Sigmoid colon (tissue), 7 donors: ENCODE data around the gene ITPRIP. TPM values are rescaled to one million over a fixed set of nuclear protein-coding genes. Genes with fewer than 3 reads are reported as not detected.
A peak's percentile ranks its signal among the peaks of the same experiment; 100 is the strongest.

Source experiments
- DNase-seq: peaks from one replicate; pipeline ENCODE4 v3.0.0-alpha.2; 2019
- H3K27ac ChIP-seq, 4 donors: fragments of 200-600 bp; sonication (generic); one replicate each; pipeline ENCODE4 v1.5.1; 2016 to 2019; ENCODE audit warnings: mild to moderate bottlenecking in 1 of 4
- H3K27me3 ChIP-seq, 3 donors: fragments of 200-600 bp; sonication (generic); one replicate each; pipeline ENCODE4 v1.5.1; 2019; ENCODE audit warnings: mild to moderate bottlenecking in 1 of 3
- H3K36me3 ChIP-seq, 4 donors: fragments of 200-600 bp; sonication (generic); one replicate each; pipeline ENCODE4 v1.5.1; 2016 to 2019
- H3K4me1 ChIP-seq, 4 donors: fragments of 200-600 bp; sonication (generic); one replicate each; pipeline ENCODE4 v1.5.1; 2017 to 2019
- H3K4me3 ChIP-seq, 4 donors: fragments of 200-600 bp; sonication (generic); one replicate each; pipeline ENCODE4 v1.5.1; 2017 to 2019; ENCODE audit warnings: mild to moderate bottlenecking in 2 of 4, moderate library complexity in 1 of 4
- H3K9me3 ChIP-seq, 4 donors: fragments of 200-600 bp in 3 of 4; sonication (generic) in 3 of 4; one replicate each; pipeline versions ENCODE4 v1.5.1 to v1.6.1; 2013 to 2019
- EP300 ChIP-seq, 4 donors: sonication (generic); formaldehyde crosslinking; IDR thresholded peaks; one replicate each; pipeline ENCODE4 v1.6.1; 2017; ENCODE audit warnings: antibody characterized with exemption in 4 of 4
- POLR2A ChIP-seq, 2 donors: fragments of 450-650 bp; IDR thresholded peaks; one replicate each; pipeline ENCODE4 v1.6.1; 2016; ENCODE audit warnings: antibody characterized with exemption in 2 of 2, mild to moderate bottlenecking in 2 of 2, moderate library complexity in 2 of 2
- POLR2AphosphoS5 ChIP-seq, 4 donors: sonication (generic); formaldehyde crosslinking; IDR thresholded peaks; one replicate each; pipeline ENCODE4 v1.6.1; 2017; ENCODE audit warnings: antibody characterized with exemption in 4 of 4
- WGBS, 2 donors: extraction: QIAGEN DNeasy Blood & Tissue Kit; methylation state at CpG; one replicate each; pipeline ENCODE4 v1.1.7; 2013; 5-methylcytosine and 5-hydroxymethylcytosine counted together
- intact Hi-C: fragments of 100-400 bp; cut with DNase I; formaldehyde crosslinking; loops from one replicate; pipeline ENCODE4 v1.15.1; 2023
- polyA plus RNA-seq, 3 donors: library from polyadenylated mRNA; stranded (reverse); fragments of 200-250 nt; gene quantifications; one replicate each; pipeline ENCODE4 v1.2.3, GENCODE V29; 2013
- total RNA-seq, 4 donors: library from RNA; depleted of rRNA; stranded (reverse); fragments of >200 nt; gene quantifications; one replicate each; pipeline ENCODE4 v1.1.0, GENCODE V29; 2016
- TF ChIP-seq, protein P1 (sequence below), 4 experiments: fragments of 450-650 bp in 3 of 4; fragments of 200-600 bp in 1 of 4; IDR thresholded peaks; one replicate each; pipeline ENCODE4 v1.5.1; 2016 to 2019; ENCODE audit warnings: antibody characterized with exemption in 4 of 4, mild to moderate bottlenecking in 3 of 4, moderate library complexity in 2 of 4
- donor health status: healthy with polysubstance abuse.
- donor health status: Bipolar disorder and iron deficiency.
- donor health status: healthy.

The ITPRIP gene
- 10 to 100 TPM; 11.4 to 22.4 (median 15.3) TPM for total RNA-seq
- 1 to 10 TPM; 1.2 to 8.6 (median 1.6) TPM for polyA plus RNA-seq

DNA sequence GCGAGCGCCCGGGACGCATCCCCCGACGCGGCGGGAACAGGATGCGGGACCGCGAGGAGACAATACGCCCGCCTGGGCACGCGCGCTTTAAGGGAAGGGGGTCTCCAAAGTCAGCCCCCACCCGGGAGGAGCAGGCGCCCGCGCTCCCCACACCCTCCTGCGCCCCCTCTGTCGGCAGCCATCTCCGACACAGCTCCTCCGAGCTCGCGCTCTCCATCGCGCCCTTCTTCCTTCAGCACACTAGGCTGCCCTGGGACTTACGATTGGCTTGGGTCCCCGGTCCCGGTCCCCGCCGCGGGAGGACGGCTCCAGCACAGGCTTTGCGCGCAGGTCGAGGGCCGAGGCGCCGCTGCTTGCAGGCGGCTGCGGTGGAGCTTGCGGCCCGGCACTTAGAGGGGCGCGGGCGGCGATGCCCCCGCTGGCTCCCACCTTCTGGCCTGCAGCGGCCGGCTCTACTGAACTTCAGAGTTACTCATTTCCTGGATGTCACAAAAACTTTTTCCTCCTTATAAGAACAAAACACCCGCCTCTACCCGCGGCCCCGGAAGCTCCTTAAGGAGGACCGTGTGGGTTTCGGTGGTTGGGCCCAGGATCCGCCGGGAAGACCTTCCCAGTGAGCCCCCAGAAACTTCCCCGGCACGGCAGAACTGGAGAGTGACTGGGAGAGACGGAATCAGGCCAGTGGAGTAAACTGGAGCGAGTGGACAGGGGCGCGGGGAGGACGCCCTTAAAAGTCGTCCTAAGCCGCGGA lies at the start of gene ITPRIP:
TSS of gene ITPRIP (minus strand) at position 481 of the 751 bp plus-strand sequence. CDS start 22,414 bp downstream, outside the sequence.
- DNase-seq: peak; percentile 93
- H3K27ac ChIP-seq: peak within 1 kb of the TSS; percentile 97 to 99 (median 98)
- no peaks in the 10 kb centered on the region for H3K9me3 ChIP-seq
- no peaks in the 10 kb centered on the region for H3K27me3 ChIP-seq
- peak within 1 kb of the TSS; percentile 74 to 98 (median 92) for H3K4me3 ChIP-seq
- intact Hi-C loops: loop anchor here (10.0 kb wide), 1 partner anchor 453 kb away; no protein-coding TSS in a partner anchor
- no peaks in the 10 kb centered on the region for H3K36me3 ChIP-seq
- TF ChIP-seq, protein P1, sequence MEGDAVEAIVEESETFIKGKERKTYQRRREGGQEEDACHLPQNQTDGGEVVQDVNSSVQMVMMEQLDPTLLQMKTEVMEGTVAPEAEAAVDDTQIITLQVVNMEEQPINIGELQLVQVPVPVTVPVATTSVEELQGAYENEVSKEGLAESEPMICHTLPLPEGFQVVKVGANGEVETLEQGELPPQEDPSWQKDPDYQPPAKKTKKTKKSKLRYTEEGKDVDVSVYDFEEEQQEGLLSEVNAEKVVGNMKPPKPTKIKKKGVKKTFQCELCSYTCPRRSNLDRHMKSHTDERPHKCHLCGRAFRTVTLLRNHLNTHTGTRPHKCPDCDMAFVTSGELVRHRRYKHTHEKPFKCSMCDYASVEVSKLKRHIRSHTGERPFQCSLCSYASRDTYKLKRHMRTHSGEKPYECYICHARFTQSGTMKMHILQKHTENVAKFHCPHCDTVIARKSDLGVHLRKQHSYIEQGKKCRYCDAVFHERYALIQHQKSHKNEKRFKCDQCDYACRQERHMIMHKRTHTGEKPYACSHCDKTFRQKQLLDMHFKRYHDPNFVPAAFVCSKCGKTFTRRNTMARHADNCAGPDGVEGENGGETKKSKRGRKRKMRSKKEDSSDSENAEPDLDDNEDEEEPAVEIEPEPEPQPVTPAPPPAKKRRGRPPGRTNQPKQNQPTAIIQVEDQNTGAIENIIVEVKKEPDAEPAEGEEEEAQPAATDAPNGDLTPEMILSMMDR (IDR thresholded peaks at IDR 0.05): no peak
- TF ChIP-seq POLR2AphosphoS5 (IDR thresholded peaks at IDR 0.05) (peak; percentile 87 to 97 (median 92)), POLR2A (IDR thresholded peaks at IDR 0.05) (peak; percentile 89 to 94)
- 0% methylated on average over 70 of the region's 70 CpGs for WGBS, 2 donors
- H3K4me1 ChIP-seq: peaks cover 0 to 58% (median 51%) of the 10 kb centered on the region in 4 donors

GRCh38 chr10:104387130-104387888 lies 49.0 kb upstream of the ITPRIP start:
- no peak for DNase-seq
- Histone ChIP-seq H3K27ac (no peak overlapping the region), H3K9me3 (no peaks in the 10 kb centered on the region), H3K27me3 (no peaks in the 10 kb centered on the region), H3K4me1 (no peaks in the 10 kb centered on the region), H3K4me3 (no peak overlapping the region), H3K36me3 (no peaks in the 10 kb centered on the region)
- 65 to 69% methylated on average over 6 of the region's 6 CpGs for WGBS, 2 donors
- TF ChIP-seq, protein P1 (IDR thresholded peaks at IDR 0.05): no peak
- TF ChIP-seq POLR2AphosphoS5 (IDR thresholded peaks at IDR 0.05): no peak
- no peak for TF ChIP-seq POLR2A (IDR thresholded peaks at IDR 0.05)
- no peak for TF ChIP-seq EP300 (IDR thresholded peaks at IDR 0.05)
- intact Hi-C loops: no loop called here

DNA sequence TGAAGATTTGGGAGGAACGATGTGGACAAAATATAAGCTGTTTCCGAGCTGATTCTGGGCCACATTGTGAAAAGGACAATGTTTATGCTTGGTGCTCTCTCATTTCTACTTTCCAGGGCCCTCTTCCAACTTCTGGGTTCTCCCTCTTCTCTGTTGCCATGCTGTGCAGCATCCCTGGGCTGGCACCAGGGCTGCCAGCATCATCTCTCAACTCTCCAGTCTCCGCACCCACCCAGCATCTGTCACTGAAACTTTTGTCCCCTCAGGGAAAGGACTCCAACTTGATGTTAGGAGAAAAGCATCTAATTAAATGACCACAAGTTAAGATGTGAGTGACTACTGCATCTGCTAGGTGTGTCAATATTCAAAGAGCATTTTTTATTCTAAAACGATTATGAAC lies 42.1 kb upstream of the ITPRIP start:
- DNase-seq: no peak
- Histone ChIP-seq H3K4me1 (no peaks in the 10 kb centered on the region), H3K9me3 (no peaks in the 10 kb centered on the region), H3K4me3 (no peak overlapping the region), H3K36me3 (no peaks in the 10 kb centered on the region), H3K27me3 (no peaks in the 10 kb centered on the region), H3K27ac (no peak overlapping the region)
- no peak for TF ChIP-seq POLR2AphosphoS5 (IDR thresholded peaks at IDR 0.05)
- no peak for TF ChIP-seq POLR2A (IDR thresholded peaks at IDR 0.05)
- no peak for TF ChIP-seq EP300 (IDR thresholded peaks at IDR 0.05)
- intact Hi-C loops: no loop called here
- 79 to 84% methylated on average over 4 of the region's 4 CpGs for WGBS, 2 donors

- Histone ChIP-seq H3K4me1 (no peaks in the 10 kb centered on the region), H3K27me3 (no peaks in the 10 kb centered on the region), H3K36me3 (no peaks in the 10 kb centered on the region), H3K4me3 (no peak overlapping the region), H3K9me3 (peaks cover 0 to 2% (median under 1%) of the 10 kb centered on the region in 4 donors), H3K27ac (no peak overlapping the region)
- no peak for TF ChIP-seq POLR2AphosphoS5 (IDR thresholded peaks at IDR 0.05)
- TF ChIP-seq, protein P1 (IDR thresholded peaks at IDR 0.05): no peak
- no peak for TF ChIP-seq EP300 (IDR thresholded peaks at IDR 0.05)
- TF ChIP-seq POLR2A (IDR thresholded peaks at IDR 0.05): no peak
- intact Hi-C loops: no loop called here
- DNase-seq: no peak
- 67 to 84% methylated on average over 4 of the region's 4 CpGs for WGBS, 2 donors
Measured at GRCh38 chr10:104376784-104377300, 38.6 kb upstream of the ITPRIP start.

DNA sequence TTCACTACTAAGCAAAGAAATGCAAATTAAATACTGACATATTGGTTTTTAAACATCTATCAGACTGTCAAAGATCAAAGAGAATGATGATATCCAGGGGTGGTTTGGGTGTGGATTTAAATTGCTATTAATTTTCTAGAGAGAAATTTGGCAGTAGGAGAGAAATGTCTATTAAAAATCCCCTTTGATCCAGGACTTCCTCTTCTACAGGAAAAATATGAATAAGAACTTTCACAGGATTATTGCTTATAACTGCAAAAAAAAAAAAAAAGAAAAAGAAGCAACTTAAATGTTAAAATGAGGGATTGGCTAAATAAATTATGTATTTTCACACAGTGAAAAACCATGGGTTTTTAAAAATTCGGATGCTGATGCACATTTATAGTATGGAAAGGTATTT lies 36.3 kb upstream of the ITPRIP start:
- Histone ChIP-seq H3K27ac (no peak overlapping the region), H3K4me3 (no peak overlapping the region), H3K4me1 (no peaks in the 10 kb centered on the region), H3K36me3 (no peaks in the 10 kb centered on the region), H3K9me3 (peaks cover 0 to 8% (median 3%) of the 10 kb centered on the region in 4 donors), H3K27me3 (no peaks in the 10 kb centered on the region)
- intact Hi-C loops: no loop called here
- 74 to 86% methylated on average over 1 of the region's 1 CpG for WGBS, 2 donors
- TF ChIP-seq, protein P1 (IDR thresholded peaks at IDR 0.05): no peak
- TF ChIP-seq POLR2AphosphoS5 (IDR thresholded peaks at IDR 0.05) (no peak), EP300 (IDR thresholded peaks at IDR 0.05) (no peak), POLR2A (IDR thresholded peaks at IDR 0.05) (no peak)
- DNase-seq: no peak
